Tongue (tissue), 2 donors: Measurements from ENCODE around the gene DYRK1B. TPM values are rescaled to one million over a fixed set of nuclear protein-coding genes. Genes with fewer than 3 reads are reported as not detected.
"Not testable (repeated sequence)": the region's sequence is repeated elsewhere in the genome, so short reads cannot be mapped to it uniquely, and the experiment has no call there.

Source experiments
- DNase-seq: peaks from one replicate; pipeline ENCODE4 v3.0.0-alpha.2; 2015
- total RNA-seq: library from RNA; depleted of rRNA; stranded (reverse); fragments of >200 nt; gene quantifications from one replicate; pipeline ENCODE4 v1.2.3, GENCODE V29; 2014

The DYRK1B gene
- total RNA-seq, result 45.6 TPM

GRCh38 chr19:39833464-39834286, at the start of gene DYRK1B:
DYRK1B (minus strand) TSS chr19:39834162; CDS start chr19:39831867, 2,295 bp downstream.
- peak; percentile 99 for DNase-seq

- not testable (repeated sequence) for DNase-seq
These were observed 48.7 kb upstream of the DYRK1B start for GRCh38 chr19:39882645-39883044.

- DNase-seq, result peak; percentile 53
These were observed 47.6 kb upstream of the DYRK1B start for GRCh38 chr19:39881495-39882110.

- not testable (repeated sequence) for DNase-seq
These were observed 46.3 kb upstream of the DYRK1B start for GRCh38 chr19:39880241-39880640.

- not testable (repeated sequence) for DNase-seq
These were observed 45.8 kb upstream of the DYRK1B start for GRCh38 chr19:39879796-39880195.

- DNase-seq, result not testable (repeated sequence)
These were observed 44.9 kb upstream of the DYRK1B start for GRCh38 chr19:39878866-39879265.

- DNase-seq, result no peak
These were observed 44.4 kb upstream of the DYRK1B start for GRCh38 chr19:39878398-39878797.

- not testable (repeated sequence) for DNase-seq
These were observed 44.0 kb upstream of the DYRK1B start for GRCh38 chr19:39877982-39878381.

- peak; percentile 93 for DNase-seq
These were observed 43.5 kb upstream of the DYRK1B start for GRCh38 chr19:39877488-39877887.

GRCh38 chr19:39876486-39876885, 42.5 kb upstream of the DYRK1B start:
- not testable (repeated sequence) for DNase-seq

GRCh38 chr19:39875401-39875864, 41.5 kb upstream of the DYRK1B start:
- DNase-seq, result not testable (repeated sequence)

- DNase-seq, result no peak
These were observed 40.4 kb upstream of the DYRK1B start for GRCh38 chr19:39874404-39874803.

GRCh38 chr19:39873385-39873784, 39.4 kb upstream of the DYRK1B start:
- DNase-seq, result no peak

- no peak for DNase-seq
These were observed 38.2 kb upstream of the DYRK1B start for GRCh38 chr19:39871886-39872866.

GRCh38 chr19:39871362-39871761, 37.4 kb upstream of the DYRK1B start:
- no peak for DNase-seq

- DNase-seq, result no peak
These were observed 36.4 kb upstream of the DYRK1B start for GRCh38 chr19:39870171-39870971.

GRCh38 chr19:39867952-39868351, 34.0 kb upstream of the DYRK1B start:
- DNase-seq, result no peak

- DNase-seq, result no peak
These were observed 33.2 kb upstream of the DYRK1B start for GRCh38 chr19:39867133-39867532.

GRCh38 chr19:39865953-39866352, 32.0 kb upstream of the DYRK1B start:
- no peak for DNase-seq

- no peak for DNase-seq
These were observed 31.2 kb upstream of the DYRK1B start for GRCh38 chr19:39865186-39865585.

- no peak for DNase-seq
These were observed 30.2 kb upstream of the DYRK1B start for GRCh38 chr19:39864118-39864517.
